ENCODE results near the gene SMU1. TPM values are rescaled to one million over a fixed set of nuclear protein-coding genes. Genes with fewer than 3 reads are reported as not detected.

The SMU1 gene
- total and polyA plus RNA-seq, 2 donors (not counting 3 experiments of a cell fraction or from before 2014, with no cell fraction given), result 8.5 to 21.7 TPM

DNA sequence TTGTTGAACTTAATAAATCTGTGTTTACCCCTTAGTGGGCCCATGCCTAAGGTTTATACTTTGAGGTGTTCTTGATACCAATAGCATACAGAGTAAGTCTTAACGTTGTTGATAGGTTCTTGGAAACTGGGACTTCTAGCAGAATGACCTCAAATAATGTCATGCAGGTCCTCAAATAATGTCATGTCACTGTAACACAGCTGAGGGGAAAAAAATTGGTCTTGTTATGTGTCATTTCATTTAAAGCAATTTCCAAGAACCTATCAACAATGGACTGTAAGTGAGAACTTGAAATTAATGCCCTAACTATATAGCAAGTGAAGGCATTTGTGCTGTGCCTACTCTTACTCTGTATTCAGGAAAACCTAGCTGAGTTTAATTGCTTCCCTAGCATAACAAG lies 44.2 kb downstream of the SMU1 start:
- TF ChIP-seq MYC (IDR thresholded peaks at IDR 0.05; ENCODE audit: low read depth, low read length), result no peak
- TF ChIP-seq, protein P1, sequence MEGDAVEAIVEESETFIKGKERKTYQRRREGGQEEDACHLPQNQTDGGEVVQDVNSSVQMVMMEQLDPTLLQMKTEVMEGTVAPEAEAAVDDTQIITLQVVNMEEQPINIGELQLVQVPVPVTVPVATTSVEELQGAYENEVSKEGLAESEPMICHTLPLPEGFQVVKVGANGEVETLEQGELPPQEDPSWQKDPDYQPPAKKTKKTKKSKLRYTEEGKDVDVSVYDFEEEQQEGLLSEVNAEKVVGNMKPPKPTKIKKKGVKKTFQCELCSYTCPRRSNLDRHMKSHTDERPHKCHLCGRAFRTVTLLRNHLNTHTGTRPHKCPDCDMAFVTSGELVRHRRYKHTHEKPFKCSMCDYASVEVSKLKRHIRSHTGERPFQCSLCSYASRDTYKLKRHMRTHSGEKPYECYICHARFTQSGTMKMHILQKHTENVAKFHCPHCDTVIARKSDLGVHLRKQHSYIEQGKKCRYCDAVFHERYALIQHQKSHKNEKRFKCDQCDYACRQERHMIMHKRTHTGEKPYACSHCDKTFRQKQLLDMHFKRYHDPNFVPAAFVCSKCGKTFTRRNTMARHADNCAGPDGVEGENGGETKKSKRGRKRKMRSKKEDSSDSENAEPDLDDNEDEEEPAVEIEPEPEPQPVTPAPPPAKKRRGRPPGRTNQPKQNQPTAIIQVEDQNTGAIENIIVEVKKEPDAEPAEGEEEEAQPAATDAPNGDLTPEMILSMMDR (IDR thresholded peaks at IDR 0.05; ENCODE audit: extremely low read depth in 1 of 2, insufficient read depth in 1 of 2, low read depth in 1 of 2, low read length in 2 of 2), result no peak
- no peak for TF ChIP-seq EZH2 (IDR thresholded peaks at IDR 0.05; ENCODE audit: borderline replicate concordance, low read depth, low read length, severe bottlenecking)
- TF ChIP-seq, protein P2, sequence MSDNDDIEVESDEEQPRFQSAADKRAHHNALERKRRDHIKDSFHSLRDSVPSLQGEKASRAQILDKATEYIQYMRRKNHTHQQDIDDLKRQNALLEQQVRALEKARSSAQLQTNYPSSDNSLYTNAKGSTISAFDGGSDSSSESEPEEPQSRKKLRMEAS (IDR thresholded peaks at IDR 0.05; ENCODE audit: insufficient read depth, insufficient read length), result no peak
- no peak for TF ChIP-seq FOS (IDR thresholded peaks at IDR 0.05; ENCODE audit: borderline replicate concordance, insufficient read depth, low read length)
- TF ChIP-seq JUN (IDR thresholded peaks at IDR 0.05; ENCODE audit: borderline replicate concordance, insufficient read depth, insufficient read length, low read depth), result no peak
- TF ChIP-seq POLR2A (IDR thresholded peaks at IDR 0.05; ENCODE audit: low read depth, low read length), result no peak
- TF ChIP-seq GATA2 (IDR thresholded peaks at IDR 0.05; ENCODE audit: insufficient read depth, insufficient read length, low read depth, low read length), result no peak
- no peak for TF ChIP-seq POLR2AphosphoS5 (IDR thresholded peaks at IDR 0.05; ENCODE audit: insufficient read depth, low read depth, low read length)
- no peaks in the 10 kb centered on the region for H3K9me1 ChIP-seq (replicated peaks; ENCODE audit: control insufficient read depth, extremely low read depth, insufficient read depth, low read length)
- no peaks in the 10 kb centered on the region for H3K27me3 ChIP-seq (ENCODE audit: control insufficient read depth in 2 of 2, insufficient read depth in 2 of 2, low read length in 2 of 2)
- H3K9me3 ChIP-seq (replicated peaks; ENCODE audit: control insufficient read depth, insufficient read depth, low read length), result no peaks in the 10 kb centered on the region
- ChIA-PET POLR2A (no interaction called here), CTCF (no interaction called here)
- H4K20me1 ChIP-seq (replicated peaks; ENCODE audit: control insufficient read depth, extremely low read depth, insufficient read depth, low read length), result peaks cover 13% of the 10 kb centered on the region
- H3K4me2 ChIP-seq (ENCODE audit: insufficient read depth, low read length), result no peak overlapping the region
- intact Hi-C loops (cut with micrococcal nuclease) (no loop called here), dilution Hi-C loops (cut with MboI; ENCODE audit: extremely low pct_ligation_motif_present, low sequenced_read_pairs) (no loop called here)
- H3K79me2 ChIP-seq (ENCODE audit: control insufficient read depth, insufficient read depth, low read length), result peaks cover 75% of the 10 kb centered on the region
- no peak overlapping the region for H3K4me3 ChIP-seq (replicated peaks in 1 of 3; ENCODE audit: insufficient read depth in 1 of 3, low read depth in 1 of 3, low read length in 3 of 3)
- no peak overlapping the region for H3K27ac ChIP-seq (ENCODE audit: insufficient read depth, low read depth, low read length)
- no TSS peak for BruUV-seq (replicated peaks)
- no peak for DNase-seq (ENCODE audit: low read depth, low spot score)
- H3K9ac ChIP-seq (replicated peaks; ENCODE audit: extremely low read depth, insufficient read depth, low read length), result no peak overlapping the region
- peaks cover 32 to 48% of the 10 kb centered on the region in 2 experiments for H3K36me3 ChIP-seq (ENCODE audit: control insufficient read depth in 2 of 2, extremely low read depth in 1 of 2, insufficient read depth in 2 of 2, low read length in 2 of 2)
- H2AFZ ChIP-seq (ENCODE audit: low read depth, low read length), result no peak overlapping the region
- peaks cover 21% of the 10 kb centered on the region for H3K4me1 ChIP-seq (ENCODE audit: control insufficient read depth, extremely low read depth, insufficient read depth, low read length)
- no peak for FAIRE-seq

Measured in endothelial cell of umbilical vein (primary cell).